Colonic mucosa (tissue), 4 donors: ENCODE measurements around the gene ZNF202. TPM values are rescaled to one million over a fixed set of nuclear protein-coding genes. Genes with fewer than 3 reads are reported as not detected.

Source experiments
- DNase-seq: peaks from one replicate; pipeline ENCODE4 v3.0.0-alpha.2; 2020
- H3K27ac ChIP-seq: fragments of 200-600 bp; one replicate; pipeline ENCODE4 v1.8.0; 2021
- H3K27me3 ChIP-seq: fragments of 200-600 bp; one replicate; pipeline ENCODE4 v1.8.0; 2021
- H3K36me3 ChIP-seq: fragments of 200-600 bp; one replicate; pipeline ENCODE4 v1.8.0; 2021
- H3K4me1 ChIP-seq: fragments of 200-600 bp; one replicate; pipeline ENCODE4 v1.8.0; 2021; ENCODE audit warnings: mild to moderate bottlenecking
- H3K4me3 ChIP-seq: fragments of 200-600 bp; one replicate; pipeline ENCODE4 v1.8.0; 2021
- H3K9ac ChIP-seq, 2 donors: one replicate each; pipeline ENCODE4 v1.7.0; 2013; ENCODE audit warnings: control low read depth in 2 of 2, low read depth in 2 of 2, low read length in 2 of 2
- H3K9me3 ChIP-seq: fragments of 200-600 bp; one replicate; pipeline ENCODE4 v1.8.0; 2021
- CTCF ChIP-seq: fragments of 200-600 bp; IDR thresholded peaks from one replicate; pipeline ENCODE4 v1.8.0; 2022; ENCODE audit warnings: antibody characterized with exemption, mild to moderate bottlenecking
- intact Hi-C: fragments of 100-400 bp; cut with DNase I; formaldehyde crosslinking; loops from one replicate; pipeline ENCODE4 v1.14.1; 2022
- total RNA-seq, 2 donors: library from RNA; stranded (reverse); fragmentation: NEBNext Ultra II Directional in 1 of 2; extraction: Animal tissue kit (Norgen Biotek cat#: 25700) in 1 of 2; gene quantifications; one replicate each; pipeline ENCODE4 v1.2.1, GENCODE V29; 2021
- donor health status: healthy.
- donor health status: DM: no; HTN: no; CAD: no.
- donor health status: DM: no; HTN: no; CAD: no.

Gene ZNF202
- total RNA-seq: 1 to 10 TPM; 7.4 to 8.5 TPM

- Histone ChIP-seq H3K27me3 (no peaks in the 10 kb centered on the region), H3K36me3 (no peaks in the 10 kb centered on the region), H3K4me3 (peak within 1 kb of the TSS; percentile 74), H3K9me3 (no peaks in the 10 kb centered on the region), H3K4me1 (peaks cover 4% of the 10 kb centered on the region), H3K9ac (peak within 1 kb of the TSS; percentile 78 to 82), H3K27ac (peak within 1 kb of the TSS; percentile 21)
- intact Hi-C loops: no loop called here
- TF ChIP-seq CTCF: no peak
- peak; percentile 93 for DNase-seq
Observed at GRCh38 chr11:123741159-123742030, at the start of gene ZNF202. TSS of gene ZNF202 (minus strand) at chr11:123741660. CDS start at chr11:123730888, 10,772 bp downstream.

GRCh38 chr11:123783536-123783935, 42.1 kb upstream of the ZNF202 start:
- H3K9ac ChIP-seq: no peak overlapping the region
- no peak for DNase-seq
- no peaks in the 10 kb centered on the region for H3K36me3 ChIP-seq
- no peaks in the 10 kb centered on the region for H3K9me3 ChIP-seq
- no peak overlapping the region for H3K27ac ChIP-seq
- H3K4me3 ChIP-seq: no peak overlapping the region
- TF ChIP-seq CTCF: no peak
- intact Hi-C loops: no loop called here
- H3K27me3 ChIP-seq: no peaks in the 10 kb centered on the region
- no peaks in the 10 kb centered on the region for H3K4me1 ChIP-seq

- Histone ChIP-seq H3K9me3 (no peaks in the 10 kb centered on the region), H3K36me3 (no peaks in the 10 kb centered on the region), H3K4me1 (no peaks in the 10 kb centered on the region), H3K9ac (no peak overlapping the region), H3K27me3 (no peaks in the 10 kb centered on the region), H3K4me3 (no peak overlapping the region), H3K27ac (no peak overlapping the region)
- DNase-seq: no peak
- TF ChIP-seq CTCF: no peak
- intact Hi-C loops: no loop called here
Observed at GRCh38 chr11:123778511-123778910, 37.1 kb upstream of the ZNF202 start.

- intact Hi-C loops: no loop called here
- Histone ChIP-seq H3K4me3 (no peak overlapping the region), H3K9ac (no peak overlapping the region), H3K36me3 (no peaks in the 10 kb centered on the region), H3K9me3 (no peaks in the 10 kb centered on the region), H3K4me1 (no peaks in the 10 kb centered on the region), H3K27ac (no peak overlapping the region), H3K27me3 (no peaks in the 10 kb centered on the region)
- DNase-seq: no peak
- TF ChIP-seq CTCF: no peak
Observed at GRCh38 chr11:123775715-123776549, 34.5 kb upstream of the ZNF202 start.

- no peak overlapping the region for H3K9ac ChIP-seq
- no peaks in the 10 kb centered on the region for H3K27me3 ChIP-seq
- no peak for TF ChIP-seq CTCF
- H3K4me1 ChIP-seq: no peaks in the 10 kb centered on the region
- intact Hi-C loops: no loop called here
- no peak overlapping the region for H3K27ac ChIP-seq
- no peaks in the 10 kb centered on the region for H3K36me3 ChIP-seq
- no peaks in the 10 kb centered on the region for H3K9me3 ChIP-seq
- H3K4me3 ChIP-seq: no peak overlapping the region
- DNase-seq: no peak
Observed at GRCh38 chr11:123775289-123775688, 33.8 kb upstream of the ZNF202 start.
